HepG2 (cell line): Measurements from ENCODE around the gene SV2B.

Experiments used
- CTCF ChIP-seq: sonication (generic); formaldehyde crosslinking; IDR thresholded peaks from 2 replicates; pipeline ENCODE4 v1.5.0; 2020; ENCODE audit warnings: mild to moderate bottlenecking, missing genetic modification reagents, moderate library complexity
- MTF2 ChIP-seq: sonication (generic); formaldehyde crosslinking; IDR thresholded peaks from 2 replicates; pipeline ENCODE4 v1.5.0; 2020; ENCODE audit warnings: missing genetic modification reagents, borderline replicate concordance
- POLR2A ChIP-seq, 2 experiments: IDR thresholded peaks; 2 replicates each; pipeline ENCODE4 v1.6.1; 2011; ENCODE audit warnings: low read depth in 2 of 2, low read length in 2 of 2, mild to moderate bottlenecking in 1 of 2, moderate library complexity in 1 of 2; ENCODE audit not compliant: insufficient read depth in 1 of 2
- POLR2AphosphoS5 ChIP-seq: IDR thresholded peaks from 2 replicates; pipeline ENCODE4 v1.6.1; 2012; ENCODE audit warnings: low read depth, low read length
- RERE ChIP-seq: IDR thresholded peaks from 2 replicates; pipeline ENCODE4 v1.6.1; 2016; ENCODE audit warnings: low read depth, missing genetic modification reagents, missing compliant biosample characterization
- RXRA ChIP-seq: sonication (generic); formaldehyde crosslinking; IDR thresholded peaks from 2 replicates; pipeline ENCODE4 v1.5.1; 2020; ENCODE audit warnings: missing genetic modification reagents
- SP1 ChIP-seq, 2 experiments: fragments of 450-650 bp in 1 of 2; sonication (generic) in 1 of 2; formaldehyde crosslinking in 1 of 2; IDR thresholded peaks; 2 replicates each; pipeline versions ENCODE4 v1.4.0 to v1.6.1; 2016 to 2020; ENCODE audit warnings: missing genetic modification reagents in 1 of 2
- ZNF253 ChIP-seq: sonication (generic); formaldehyde crosslinking; IDR thresholded peaks from 2 replicates; pipeline ENCODE4 v1.8.0; 2022; ENCODE audit warnings: mild to moderate bottlenecking, missing genetic modification reagents, borderline replicate concordance
- ZNF383 ChIP-seq: sonication (generic); formaldehyde crosslinking; IDR thresholded peaks from 2 replicates; pipeline ENCODE4 v1.4.0; 2020; ENCODE audit warnings: missing genetic modification reagents, mild to moderate bottlenecking, borderline replicate concordance
- ZNF580 ChIP-seq: IDR thresholded peaks from 2 replicates; pipeline ENCODE4 v1.6.1; 2016; ENCODE audit warnings: low read depth, borderline replicate concordance

- no peak for TF ChIP-seq RERE (CRISPR knock-in tag)
- TF ChIP-seq CTCF (CRISPR knock-in tag): no peak
- no peak for TF ChIP-seq POLR2A (IDR thresholded peaks at IDR 0.05; ENCODE audit: insufficient read depth in 1 of 2, low read depth in 2 of 2, low read length in 2 of 2)
- TF ChIP-seq ZNF253 (CRISPR knock-in tag): no peak
- no peak for TF ChIP-seq SP1 (IDR thresholded peaks at IDR 0.05)
- no peak for TF ChIP-seq SP1 (CRISPR knock-in tag; IDR thresholded peaks at IDR 0.05)
- TF ChIP-seq ZNF580: no peak
- no peak for TF ChIP-seq RXRA (CRISPR knock-in tag)
- no peak for TF ChIP-seq ZNF383 (CRISPR knock-in tag)
- TF ChIP-seq MTF2 (CRISPR knock-in tag): no peak
- no peak for TF ChIP-seq POLR2AphosphoS5
Measured at GRCh38 chr15:91199511-91199910, 99.5 kb downstream of the SV2B start.
